Stimulated activated CD4-positive, alpha-beta T cell treated with anti-CD3 and anti-CD28 coated beads, Interleukin-15, amount 100 ng/mL, for 48 hours (primary cell): Measurements from ENCODE around the gene POU4F2.
"Not testable (repeated sequence)": the region's sequence is repeated elsewhere in the genome, so short reads cannot be mapped to it uniquely, and the experiment has no call there.

Source experiments
- DNase-seq, 2 donors: peaks; one replicate each; pipeline ENCODE4 v3.0.0-alpha.2; 2020; ENCODE audit warnings: low read depth in 2 of 2

POU4F2 gene

DNA sequence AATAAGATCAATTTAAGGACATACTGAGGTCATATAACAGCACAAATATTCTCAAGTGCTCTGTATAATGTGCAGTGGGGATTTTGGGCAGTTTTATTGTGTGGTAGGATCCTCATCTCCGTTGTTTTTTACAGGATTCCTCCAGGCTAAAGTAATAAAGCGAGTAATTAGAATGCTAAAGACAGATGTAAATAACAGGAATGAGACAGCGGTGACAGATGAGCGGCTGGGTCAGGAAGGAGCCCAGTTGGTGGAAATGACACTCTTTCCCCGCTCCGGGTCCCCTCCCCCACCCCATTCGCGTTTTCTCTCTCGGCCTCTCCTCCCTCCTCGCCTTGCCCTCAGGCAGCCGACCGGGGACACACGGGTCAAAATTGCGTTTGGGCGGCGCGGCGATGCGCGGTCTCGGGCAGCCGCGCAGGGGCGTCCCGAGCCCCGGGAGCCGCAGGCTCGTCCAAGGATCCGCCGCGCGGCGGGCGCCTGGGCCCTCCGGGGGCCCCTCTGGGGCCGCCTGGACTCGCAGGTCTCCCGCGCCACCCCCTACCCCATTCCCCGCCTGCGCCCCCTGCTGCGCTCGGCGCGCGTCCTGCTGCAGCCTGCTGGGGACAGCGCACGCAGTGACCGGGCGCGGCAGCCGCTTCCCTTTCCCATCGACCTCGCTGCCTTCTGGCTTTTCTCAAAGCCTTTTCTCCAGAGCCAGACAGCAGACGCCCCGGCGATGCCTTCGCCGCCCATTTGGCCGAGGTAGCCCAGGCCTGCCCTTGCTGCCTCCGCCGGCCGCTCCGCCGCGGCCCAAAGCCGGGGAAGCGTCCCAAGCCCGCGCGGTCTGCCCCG is 16.2 kb downstream of the POU4F2 start:
- DNase-seq, result no peak

DNA sequence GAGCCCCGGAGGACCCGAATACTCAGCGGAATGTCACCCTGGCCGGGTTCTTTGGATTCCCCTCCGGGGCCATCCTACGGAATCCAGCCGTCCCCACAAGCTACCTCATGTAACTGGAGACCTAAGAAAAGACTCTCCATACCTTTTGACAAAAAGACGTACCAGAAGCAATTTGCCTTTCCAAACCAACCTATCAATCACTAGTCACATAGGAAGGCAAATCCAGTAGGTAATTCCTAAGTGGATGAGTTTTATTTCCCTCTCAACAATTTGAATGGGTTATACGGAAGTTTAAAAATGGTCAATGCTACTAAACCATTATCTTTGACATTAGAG is 16.8 kb downstream of the POU4F2 start:
- no peak for DNase-seq

DNA sequence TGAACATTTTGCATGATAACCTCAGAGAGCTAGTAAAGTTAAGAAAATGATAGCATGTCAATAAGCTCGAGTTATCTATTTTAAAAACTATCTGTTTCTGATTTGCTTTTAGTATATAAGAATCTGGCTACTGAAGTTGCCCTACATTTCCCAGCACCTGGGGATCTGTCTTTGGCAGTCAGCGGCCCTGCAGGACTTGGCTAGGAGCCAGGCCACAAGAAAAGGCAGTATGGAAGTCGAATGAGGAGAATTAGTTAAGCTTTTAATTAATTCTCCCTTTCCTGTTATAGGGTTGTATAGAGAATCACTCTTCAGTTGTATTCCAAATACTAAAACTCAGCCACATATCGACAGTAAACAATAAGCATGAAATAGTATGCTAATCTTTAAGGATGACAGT is 22.7 kb downstream of the POU4F2 start:
- no peak for DNase-seq

DNA sequence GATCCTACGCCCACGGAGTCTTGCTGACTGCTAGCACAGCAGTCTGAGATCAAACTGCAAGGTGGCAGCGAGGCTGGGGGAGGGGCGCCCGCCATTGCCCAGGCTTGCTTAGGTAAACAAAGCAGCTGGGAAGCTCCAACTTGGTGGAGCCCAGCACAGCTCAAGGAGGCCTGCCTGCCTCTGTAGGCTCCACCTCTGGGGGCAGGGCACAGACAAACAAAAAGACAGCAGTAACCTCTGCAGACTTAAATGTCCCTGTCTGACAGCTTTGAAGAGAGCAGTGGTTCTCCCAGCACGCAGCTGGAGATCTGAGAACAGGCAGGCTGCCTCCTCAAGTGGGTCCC is 25.2 kb downstream of the POU4F2 start:
- not testable (repeated sequence) for DNase-seq

DNA sequence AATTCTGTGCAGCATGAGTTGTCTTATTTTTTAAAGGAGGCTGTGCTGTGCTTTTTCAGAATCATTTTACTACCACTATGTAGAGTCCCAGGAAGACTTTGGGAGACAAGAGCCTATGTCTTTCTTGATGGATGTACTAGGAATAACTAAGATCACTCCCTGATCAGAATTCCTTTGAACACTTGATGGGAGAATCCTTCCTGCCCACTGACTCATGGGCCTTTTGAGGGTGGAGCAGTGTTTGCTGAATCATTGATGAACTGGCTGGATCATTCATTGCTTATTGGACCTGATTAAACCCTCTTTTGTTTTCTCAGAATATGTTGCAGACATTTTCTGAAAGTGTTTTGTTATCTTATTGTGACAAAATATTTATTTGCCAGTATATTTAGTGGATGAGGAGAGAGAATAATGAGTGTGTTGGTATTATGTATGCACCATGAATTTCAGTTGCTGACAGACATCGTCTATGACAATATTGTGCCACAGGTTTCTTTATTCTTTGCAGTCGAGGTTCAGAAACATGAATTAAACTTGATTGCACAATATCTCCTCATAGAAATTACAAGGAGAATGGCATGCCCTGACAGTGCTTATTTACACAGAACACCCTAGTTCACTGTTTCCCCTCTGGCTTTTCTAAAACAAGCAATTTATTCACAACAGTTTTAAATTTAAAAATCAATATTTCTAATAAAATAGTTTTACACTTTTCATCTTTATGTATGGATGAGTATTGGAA is 36.3 kb downstream of the POU4F2 start:
- no peak for DNase-seq
